ENCODE results near the gene MLC1. TPM values are rescaled to one million over a fixed set of nuclear protein-coding genes. Genes with fewer than 3 reads are reported as not detected.

MLC1 gene
- polyA plus RNA-seq, 1 donor: 1.2 TPM

- DNase-seq (ENCODE audit: low read depth): no peak
Measured at GRCh38 chr22:50035976-50036724, 49.1 kb downstream of the MLC1 start.

GRCh38 chr22:50035131-50035881 lies 49.9 kb downstream of the MLC1 start:
- DNase-seq (ENCODE audit: low read depth): no peak

DNA sequence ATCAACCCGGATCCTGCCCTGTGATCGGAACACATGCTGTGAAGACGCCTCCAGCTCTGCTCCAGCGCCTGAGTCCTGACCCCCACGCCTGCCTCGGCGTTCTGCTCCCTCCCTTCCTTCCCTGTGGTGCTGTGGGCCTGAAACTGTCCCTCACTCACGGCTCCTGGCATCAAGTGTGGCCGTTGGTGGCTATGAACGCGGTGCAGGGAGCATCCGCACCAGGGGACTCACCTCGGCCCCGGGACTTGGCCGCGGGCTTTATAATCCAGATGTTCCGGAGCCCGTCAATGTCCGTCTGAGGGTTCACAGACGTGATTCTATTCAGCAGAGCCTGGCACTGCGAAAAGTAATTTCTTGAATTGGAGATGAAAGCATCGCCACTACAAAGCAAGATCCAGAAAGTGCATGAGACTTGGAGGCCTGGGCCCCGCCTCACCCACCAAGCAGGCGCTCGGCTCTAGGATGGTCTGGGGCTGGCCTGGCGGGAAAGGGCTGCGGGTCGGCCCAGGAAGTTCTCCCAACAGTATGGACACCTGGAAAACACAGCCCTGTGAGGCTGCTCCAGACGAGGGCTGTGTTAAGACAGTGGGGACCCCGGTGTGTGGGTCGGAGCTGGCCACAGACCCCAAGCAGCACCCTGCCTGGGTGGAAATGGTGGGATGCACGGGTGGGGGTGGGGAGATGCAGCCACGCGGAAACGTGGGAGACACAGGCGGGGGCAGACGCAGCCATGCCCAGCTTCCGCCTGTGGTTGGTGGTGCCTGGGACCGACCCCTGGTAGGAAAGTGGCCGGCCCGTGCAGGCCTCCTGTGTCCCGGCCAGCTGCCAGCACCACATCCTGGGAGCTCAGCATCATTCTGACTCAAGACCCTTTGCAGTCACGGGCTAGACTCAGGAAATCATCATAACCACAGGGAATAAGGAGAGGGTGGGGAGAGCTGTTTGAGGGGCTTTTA lies 50.8 kb downstream of the MLC1 start:
- no peak for DNase-seq (ENCODE audit: low read depth)

GRCh38 chr22:50032941-50033601 lies 52.2 kb downstream of the MLC1 start:
- DNase-seq (ENCODE audit: low read depth): no peak

GRCh38 chr22:50032109-50032871 lies 52.9 kb downstream of the MLC1 start:
- DNase-seq (ENCODE audit: low read depth): no peak

DNA sequence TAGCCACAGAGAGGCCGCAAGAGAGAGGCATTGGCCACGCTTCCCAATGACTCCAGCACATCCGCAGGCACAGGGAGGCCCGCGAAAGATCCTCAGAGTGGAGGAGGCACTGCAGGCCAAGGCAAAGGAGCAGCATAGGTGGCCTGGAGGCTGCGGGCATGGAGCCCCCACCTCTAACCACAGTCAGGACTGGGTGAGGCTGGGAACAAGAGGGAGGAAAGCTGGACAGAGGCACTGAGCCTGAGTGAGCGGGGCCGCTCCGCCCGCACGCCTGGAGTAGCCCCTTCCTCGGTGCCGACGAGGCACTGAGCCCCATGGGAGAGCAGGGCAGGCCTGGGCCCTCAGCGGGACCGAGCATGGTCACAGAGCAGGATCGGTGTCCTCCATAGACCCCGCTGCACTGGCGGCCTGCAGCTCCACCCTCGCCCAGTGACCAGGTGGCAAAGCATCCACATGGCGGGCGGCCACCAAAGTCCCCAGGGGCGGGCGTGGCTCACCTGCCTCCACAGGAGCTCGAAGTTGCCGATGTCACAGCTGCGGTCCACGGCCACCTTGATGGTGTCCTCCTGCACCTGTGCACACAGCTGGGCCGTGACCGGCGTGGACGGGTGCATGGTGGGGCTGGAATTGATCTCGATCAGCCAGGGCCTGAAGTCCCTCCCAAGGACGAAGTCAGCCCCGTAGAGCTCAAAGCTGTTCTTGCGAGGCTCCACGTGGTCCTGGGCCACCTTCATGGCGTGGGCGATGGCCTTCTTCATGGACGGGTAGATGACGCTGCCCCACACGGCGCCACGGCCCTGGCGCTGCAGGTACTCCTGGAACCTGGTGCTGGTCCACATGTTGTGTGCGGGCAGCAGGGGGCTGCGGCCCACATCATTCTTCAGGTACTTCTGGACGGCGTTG lies 53.8 kb downstream of the MLC1 start:
- no peak for DNase-seq (ENCODE audit: low read depth)

GRCh38 chr22:50030297-50031188 lies 54.7 kb downstream of the MLC1 start:
- no peak for DNase-seq (ENCODE audit: low read depth)

GRCh38 chr22:50027639-50028537 lies 57.3 kb downstream of the MLC1 start:
- DNase-seq (ENCODE audit: low read depth): no peak

DNA sequence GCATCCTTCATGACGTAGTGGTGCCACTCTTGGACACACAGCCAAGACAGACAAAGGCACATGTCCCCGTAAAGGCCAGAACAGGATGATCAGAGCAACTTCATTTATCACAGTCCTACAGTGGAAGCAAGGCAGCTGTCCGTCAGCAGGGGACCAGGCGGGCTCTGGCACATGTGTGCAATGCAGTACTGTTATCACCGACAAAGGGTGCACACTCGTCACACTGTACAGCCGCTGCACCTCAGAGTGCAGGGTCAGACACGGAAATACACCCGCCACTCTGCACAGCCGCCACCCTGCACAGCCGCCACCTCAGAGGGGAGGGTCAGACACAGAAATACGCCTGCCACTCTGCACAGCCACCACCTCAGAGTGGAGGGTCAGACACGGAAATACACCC lies 59.2 kb downstream of the MLC1 start:
- DNase-seq (ENCODE audit: low read depth): no peak

GRCh38 chr22:50022171-50022819 lies 62.9 kb downstream of the MLC1 start:
- no peak for DNase-seq (ENCODE audit: low read depth)

- DNase-seq (ENCODE audit: low read depth): no peak
Measured at GRCh38 chr22:50020606-50021005, 64.6 kb downstream of the MLC1 start.

- no peak for DNase-seq (ENCODE audit: low read depth)
Measured at GRCh38 chr22:50019316-50019715, 65.9 kb downstream of the MLC1 start.

GRCh38 chr22:50018608-50019285 lies 66.5 kb downstream of the MLC1 start:
- DNase-seq (ENCODE audit: low read depth): no peak

DNA sequence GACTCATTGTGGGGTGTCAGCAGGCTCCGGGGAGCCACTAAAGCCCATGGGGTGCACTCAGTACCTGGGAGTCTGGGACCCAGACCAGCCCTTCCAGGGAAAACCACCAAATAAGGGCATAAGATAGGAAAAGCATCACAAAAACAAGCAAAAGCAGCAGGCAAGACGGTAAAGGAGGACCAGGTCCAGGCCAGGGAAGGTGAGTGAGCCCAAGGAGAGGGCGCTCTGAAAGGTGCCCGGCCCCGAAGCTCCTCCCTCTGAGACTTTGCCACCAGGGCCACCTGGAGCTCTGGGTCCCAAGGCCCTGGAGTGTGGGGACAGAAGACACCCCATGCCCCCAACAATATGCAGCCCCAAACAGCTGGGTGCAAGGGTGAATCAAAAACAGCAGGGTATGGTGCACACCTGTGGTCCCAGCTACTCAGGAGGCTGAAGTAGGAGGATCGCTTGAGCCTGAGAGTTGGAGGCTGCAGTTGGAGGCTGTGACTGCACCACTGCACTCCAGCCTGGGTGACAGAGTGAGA lies 67.5 kb downstream of the MLC1 start:
- no peak for DNase-seq (ENCODE audit: low read depth)

DNA sequence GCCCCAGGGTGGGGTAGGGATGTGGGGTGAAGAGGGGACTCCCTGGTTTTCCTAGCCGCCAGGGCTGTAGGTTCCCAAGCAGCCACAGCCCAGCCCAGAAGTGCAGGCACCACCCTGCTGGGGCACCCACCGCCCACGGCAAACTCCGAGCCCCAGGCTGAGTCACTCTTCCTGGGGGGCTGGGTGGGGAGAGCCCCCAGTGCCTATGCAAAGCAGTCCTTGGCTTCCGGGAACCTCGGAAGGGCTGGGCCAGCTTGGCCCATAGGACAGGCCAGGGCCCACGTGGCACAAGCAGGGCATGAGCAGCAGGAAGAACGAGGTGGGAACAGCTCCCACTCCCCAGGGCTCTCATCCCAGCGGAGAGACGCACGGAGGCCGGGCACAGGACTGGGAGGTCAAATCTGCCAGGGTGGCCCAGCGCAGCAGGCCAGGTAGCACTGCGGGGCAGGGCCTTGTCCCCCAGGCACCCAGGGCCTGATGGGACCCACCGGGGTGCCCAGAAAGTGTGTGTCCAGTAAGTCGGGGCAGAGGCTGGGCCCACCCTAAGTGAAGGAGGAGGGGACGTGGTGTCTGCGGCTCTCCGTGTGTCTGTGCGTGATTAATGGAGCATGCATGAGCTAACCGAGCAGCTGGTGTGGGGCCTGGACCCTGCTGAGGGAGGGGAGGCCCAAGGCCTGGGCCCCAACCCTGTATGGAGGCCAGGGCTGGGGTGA lies 68.1 kb downstream of the MLC1 start:
- no peak for DNase-seq (ENCODE audit: low read depth)

Measured in forelimb muscle (tissue), 1 donor.